ENCODE measurements around the gene GALK2. TPM values are rescaled to one million over a fixed set of nuclear protein-coding genes. Genes with fewer than 3 reads are reported as not detected.

GALK2 gene
- total and polyA plus RNA-seq, 2 experiments from 2014 or later, result 11.5 to 23.0 TPM

- no peak overlapping the region for H3K4me2 ChIP-seq
- no peaks in the 10 kb centered on the region for H4K20me1 ChIP-seq (replicated peaks; ENCODE audit: insufficient read depth)
- H3K27me3 ChIP-seq (ENCODE audit: insufficient read depth), result no peaks in the 10 kb centered on the region
- H3K79me2 ChIP-seq (replicated peaks; ENCODE audit: insufficient read depth), result no peaks in the 10 kb centered on the region
- H3K4me3 Mint-ChIP-seq, result no peak overlapping the region
- H3K27ac Mint-ChIP-seq, result no peak overlapping the region
- no peak for ATAC-seq
- H3K4me1 ChIP-seq (ENCODE audit: insufficient read depth), result no peaks in the 10 kb centered on the region
- H3K9me3 Mint-ChIP-seq, result no peaks in the 10 kb centered on the region
- no peak for TF ChIP-seq JUNB (IDR thresholded peaks at IDR 0.05; ENCODE audit: unreplicated experiment)
- TF ChIP-seq EZH2phosphoT487 (IDR thresholded peaks at IDR 0.05; ENCODE audit: unreplicated experiment), result no peak
- TF ChIP-seq, protein P1, sequence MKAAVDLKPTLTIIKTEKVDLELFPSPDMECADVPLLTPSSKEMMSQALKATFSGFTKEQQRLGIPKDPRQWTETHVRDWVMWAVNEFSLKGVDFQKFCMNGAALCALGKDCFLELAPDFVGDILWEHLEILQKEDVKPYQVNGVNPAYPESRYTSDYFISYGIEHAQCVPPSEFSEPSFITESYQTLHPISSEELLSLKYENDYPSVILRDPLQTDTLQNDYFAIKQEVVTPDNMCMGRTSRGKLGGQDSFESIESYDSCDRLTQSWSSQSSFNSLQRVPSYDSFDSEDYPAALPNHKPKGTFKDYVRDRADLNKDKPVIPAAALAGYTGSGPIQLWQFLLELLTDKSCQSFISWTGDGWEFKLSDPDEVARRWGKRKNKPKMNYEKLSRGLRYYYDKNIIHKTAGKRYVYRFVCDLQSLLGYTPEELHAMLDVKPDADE (IDR thresholded peaks at IDR 0.05), result no peak
- no peak for TF ChIP-seq POLR2AphosphoS5 (IDR thresholded peaks at IDR 0.05; ENCODE audit: low read depth)
- TF ChIP-seq STAT1 (IDR thresholded peaks at IDR 0.05; ENCODE audit: unreplicated experiment), result no peak
- no peak for TF ChIP-seq EZH2 (IDR thresholded peaks at IDR 0.05; ENCODE audit: low read depth, unreplicated experiment)
- no peak for TF ChIP-seq CREB1 (CRISPR knock-in tag; IDR thresholded peaks at IDR 0.05; ENCODE audit: low read depth)
- TF ChIP-seq REST (IDR thresholded peaks at IDR 0.05; ENCODE audit: unreplicated experiment), result no peak
- no peak for TF ChIP-seq ZNF331 (CRISPR knock-in tag; IDR thresholded peaks at IDR 0.05; ENCODE audit: low read depth)
- no peak for TF ChIP-seq ZNF462 (CRISPR knock-in tag; IDR thresholded peaks at IDR 0.05)
- no peak for TF ChIP-seq NANOG (IDR thresholded peaks at IDR 0.05; ENCODE audit: borderline replicate concordance)
- TF ChIP-seq ZNF114 (CRISPR knock-in tag; IDR thresholded peaks at IDR 0.05), result no peak
- no peaks in the 10 kb centered on the region for H3K27me3 Mint-ChIP-seq (ENCODE audit: insufficient read depth, low read depth, poor library complexity)
- no peak for DNase-seq (ENCODE audit: low spot score)
- H3F3A ChIP-seq (replicated peaks; ENCODE audit: low read depth), result no peaks in the 10 kb centered on the region
- no peaks in the 10 kb centered on the region for H3K36me3 ChIP-seq (ENCODE audit: insufficient read depth)
- no peak overlapping the region for H3K4me3 ChIP-seq
- no peak overlapping the region for H2AFZ ChIP-seq
- H3K4me1 Mint-ChIP-seq, result no peaks in the 10 kb centered on the region
- H3K9me2 ChIP-seq (ENCODE audit: insufficient read depth), result peaks cover 14% of the 10 kb centered on the region; the same call in 1 of the 2 replicates
- peaks cover 4% of the 10 kb centered on the region; the same call in 1 of the 3 replicates for H3K36me3 Mint-ChIP-seq (ENCODE audit: low read depth)
- no peak overlapping the region for H3K27ac ChIP-seq (ENCODE audit: low read depth)
These were observed 133.0 kb downstream of the GALK2 start for GRCh38 chr15:49303003-49303402.
